M059J (cell line): Measurements from ENCODE around the gene INPP5J. TPM values are rescaled to one million over a fixed set of nuclear protein-coding genes. Genes with fewer than 3 reads are reported as not detected.
A peak's percentile ranks its signal among the peaks of the same experiment; 100 is the strongest.

Experiments used
- DNase-seq: peaks from one replicate; pipeline ENCODE4 v3.0.0-alpha.2; 2012; ENCODE audit warnings: low read depth
- total RNA-seq: library from RNA; depleted of rRNA; stranded (reverse); fragments of >200 nt; shearing (Covaris generic); gene quantifications from 2 replicates; pipeline ENCODE4 v1.2.3, GENCODE V29; 2014

The INPP5J gene
- total RNA-seq, 1 experiment from 2014 or later: 0.49 TPM

GRCh38 chr22:31124290-31124689 lies 1.5 kb downstream of the INPP5J start:
- no peak for DNase-seq

GRCh38 chr22:31124811-31125465 lies 2.2 kb downstream of the INPP5J start:
- DNase-seq: no peak

- no peak for DNase-seq
Observed at GRCh38 chr22:31125521-31126117, 2.9 kb downstream of the INPP5J start.

GRCh38 chr22:31126128-31126868 lies 3.5 kb downstream of the INPP5J start:
- no peak for DNase-seq

GRCh38 chr22:31126869-31127175 lies 4.1 kb downstream of the INPP5J start:
- DNase-seq: no peak

- DNase-seq: no peak
Observed at GRCh38 chr22:31127181-31127772, 4.5 kb downstream of the INPP5J start.

GRCh38 chr22:31128156-31128555 lies 5.4 kb downstream of the INPP5J start:
- DNase-seq: no peak

- DNase-seq: no peak
Observed at GRCh38 chr22:31130873-31131272, 8.1 kb downstream of the INPP5J start.

- no peak for DNase-seq
Observed at GRCh38 chr22:31133911-31134310, 11.1 kb downstream of the INPP5J start.

- no peak for DNase-seq
Observed at GRCh38 chr22:31134688-31135087, 11.9 kb downstream of the INPP5J start.

- DNase-seq: no peak
Observed at GRCh38 chr22:31135706-31136105, 12.9 kb downstream of the INPP5J start.

GRCh38 chr22:31136155-31136554 lies 13.4 kb downstream of the INPP5J start:
- no peak for DNase-seq

- DNase-seq: no peak
Observed at GRCh38 chr22:31136711-31137110, 13.9 kb downstream of the INPP5J start.

GRCh38 chr22:31137721-31138120 lies 15.0 kb downstream of the INPP5J start:
- DNase-seq: no peak

GRCh38 chr22:31138126-31138525 lies 15.4 kb downstream of the INPP5J start:
- DNase-seq: no peak

- no peak for DNase-seq
Observed at GRCh38 chr22:31139066-31139465, 16.3 kb downstream of the INPP5J start.

- DNase-seq: peak; percentile 45
Observed at GRCh38 chr22:31139866-31140716, 17.3 kb downstream of the INPP5J start, which contains the start of gene PLA2G3. PLA2G3 (minus strand) TSS chr22:31140508; CDS start chr22:31140354, 154 bp downstream.

- no peak for DNase-seq
Observed at GRCh38 chr22:31140746-31141145, 18.0 kb downstream of the INPP5J start.

GRCh38 chr22:31141551-31141950 lies 18.8 kb downstream of the INPP5J start:
- DNase-seq: no peak

GRCh38 chr22:31142285-31142684 lies 19.5 kb downstream of the INPP5J start:
- no peak for DNase-seq

GRCh38 chr22:31143038-31143437 lies 20.3 kb downstream of the INPP5J start:
- no peak for DNase-seq

GRCh38 chr22:31143537-31143936 lies 20.8 kb downstream of the INPP5J start:
- DNase-seq: no peak
